Neural progenitor cell (in vitro differentiated cells): Measurements from ENCODE around the gene CELSR1. TPM values are rescaled to one million over a fixed set of nuclear protein-coding genes. Genes with fewer than 3 reads are reported as not detected.

Experiments used
- DNase-seq: peaks from one replicate; pipeline ENCODE4 v3.0.0-alpha.2; 2016; ENCODE audit warnings: low spot score
- H2AFZ ChIP-seq: fragments of 200-600 bp; sonication (generic); replicated peaks from 2 replicates; pipeline ENCODE4 v1.6.1; 2016; ENCODE audit warnings: antibody characterized with exemption
- H3F3A ChIP-seq: fragments of 200-600 bp; sonication (generic); 2 replicates; pipeline ENCODE4 v1.6.1; 2016; ENCODE audit warnings: antibody characterized with exemption, low read depth
- H3K27ac ChIP-seq: fragments of 200-600 bp; sonication (generic); 2 replicates; pipeline ENCODE4 v1.5.1; 2016; ENCODE audit warnings: mild to moderate bottlenecking
- H3K27me3 ChIP-seq: fragments of 200-600 bp; sonication (generic); 2 replicates; pipeline ENCODE4 v1.6.1; 2016; ENCODE audit warnings: mild to moderate bottlenecking, moderate library complexity
- H3K36me3 ChIP-seq: fragments of 200-600 bp; sonication (generic); 2 replicates; pipeline ENCODE4 v1.5.1; 2016
- H3K4me1 ChIP-seq: fragments of 200-600 bp; sonication (generic); 2 replicates; pipeline ENCODE4 v1.6.1; 2016; ENCODE audit warnings: mixed run types
- H3K4me2 ChIP-seq: fragments of 200-600 bp; sonication (generic); 2 replicates; pipeline ENCODE4 v1.6.1; 2016
- H3K4me3 ChIP-seq: fragments of 200-600 bp; sonication (generic); 2 replicates; pipeline ENCODE4 v1.5.1; 2016
- H3K79me2 ChIP-seq: fragments of 200-600 bp; sonication (generic); 2 replicates; pipeline ENCODE4 v1.6.1; 2016; ENCODE audit warnings: low read depth
- H3K9ac ChIP-seq: fragments of 200-600 bp; sonication (generic); 2 replicates; pipeline ENCODE4 v1.6.1; 2016
- H3K9me3 ChIP-seq: fragments of 200-600 bp; sonication (generic); 2 replicates; pipeline ENCODE4 v1.5.1; 2016; ENCODE audit warnings: low read depth
- H4K20me1 ChIP-seq: fragments of 200-600 bp; sonication (generic); 2 replicates; pipeline ENCODE4 v1.6.1; 2016; ENCODE audit warnings: low read depth
- H3K27ac Mint-ChIP-seq: 3 replicates; pipeline ENCODE4 v1.8.0; 2021; ENCODE audit warnings: mixed read lengths
- H3K27me3 Mint-ChIP-seq: 2 replicates; pipeline ENCODE4 v1.8.0; 2022; ENCODE audit warnings: low read depth, mild to moderate bottlenecking, inconsistent platforms, moderate library complexity, mixed read lengths; ENCODE audit not compliant: insufficient read depth
- H3K36me3 Mint-ChIP-seq: 3 replicates; pipeline ENCODE4 v1.8.0; 2021; ENCODE audit warnings: mixed read lengths
- H3K4me1 Mint-ChIP-seq: 3 replicates; pipeline ENCODE4 v1.8.0; 2021; ENCODE audit warnings: mixed read lengths
- H3K4me3 Mint-ChIP-seq: 3 replicates; pipeline ENCODE4 v1.8.0; 2021; ENCODE audit warnings: mild to moderate bottlenecking, moderate library complexity, mixed read lengths
- H3K9me3 Mint-ChIP-seq: 3 replicates; pipeline ENCODE4 v1.8.0; 2020; ENCODE audit warnings: mixed read lengths
- CTCF ChIP-seq: fragments of 200-600 bp; sonication (generic); IDR thresholded peaks from 2 replicates; pipeline ENCODE4 v1.5.1; 2017; ENCODE audit warnings: antibody characterized with exemption, mild to moderate bottlenecking
- EZH2 ChIP-seq: fragments of 200-600 bp; sonication (generic); IDR thresholded peaks from 2 replicates; pipeline ENCODE4 v1.6.1; 2017; ENCODE audit warnings: antibody characterized with exemption, mild to moderate bottlenecking, moderate library complexity
- EZH2phosphoT487 ChIP-seq: fragments of 200-600 bp; sonication (generic); IDR thresholded peaks from 2 replicates; pipeline ENCODE4 v1.6.1; 2017; ENCODE audit warnings: antibody characterized with exemption
- total RNA-seq: library from RNA; depleted of rRNA; stranded (reverse); fragments of >200 nt; gene quantifications from 2 replicates; pipeline ENCODE4 v1.2.3, GENCODE V29; 2015; ENCODE audit warnings: low replicate concordance

The CELSR1 gene
- total RNA-seq, 1 donor from 2014 or later: 12.3 TPM

GRCh38 chr22:46428602-46429324 lies 108.7 kb downstream of the CELSR1 start:
- H4K20me1 ChIP-seq: peaks cover 2% of the 10 kb centered on the region
- Mint-ChIP-seq H3K27ac (peak overlapping the region; percentile 11), H3K4me3 (no peak overlapping the region), H3K4me1 (peaks cover 3% of the 10 kb centered on the region), H3K9me3 (peaks cover 19% of the 10 kb centered on the region), H3K27me3 (peaks cover under 1% of the 10 kb centered on the region), H3K36me3 (peaks cover 34% of the 10 kb centered on the region)
- H3K4me3 ChIP-seq: no peak overlapping the region
- H3K9me3 ChIP-seq: no peaks in the 10 kb centered on the region
- H3K4me1 ChIP-seq: no peaks in the 10 kb centered on the region
- H3K27ac ChIP-seq: no peak overlapping the region
- peaks cover 4% of the 10 kb centered on the region for H3K36me3 ChIP-seq
- no peak for DNase-seq
- no peak overlapping the region for H2AFZ ChIP-seq
- TF ChIP-seq EZH2phosphoT487 (no peak), EZH2 (no peak), CTCF (no peak)
- H3F3A ChIP-seq: no peaks in the 10 kb centered on the region
- H3K27me3 ChIP-seq: no peaks in the 10 kb centered on the region
- no peak overlapping the region for H3K9ac ChIP-seq
- no peaks in the 10 kb centered on the region for H3K79me2 ChIP-seq
- H3K4me2 ChIP-seq: no peak overlapping the region

DNA sequence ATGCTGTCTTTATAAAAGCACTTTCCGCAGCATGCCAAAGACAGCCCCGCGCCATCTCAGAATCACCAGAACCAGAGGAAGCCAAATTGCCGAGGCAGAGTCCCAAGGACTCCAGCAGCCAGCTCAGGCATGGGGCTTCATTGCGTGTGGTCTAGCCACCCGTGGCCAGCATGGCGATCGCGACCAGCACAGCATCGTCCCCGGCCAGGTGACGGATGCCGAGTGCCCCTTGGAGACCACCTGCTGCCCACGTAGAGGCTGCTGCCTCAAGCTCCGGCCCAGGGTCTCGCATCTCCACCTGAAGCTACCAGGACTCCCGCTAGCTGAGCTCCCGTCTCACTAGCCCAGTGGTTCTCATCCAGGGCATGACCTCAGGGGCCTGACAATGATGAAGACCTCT lies 109.2 kb downstream of the CELSR1 start:
- H3K27ac Mint-ChIP-seq: no peak overlapping the region
- no peaks in the 10 kb centered on the region for H3K27me3 Mint-ChIP-seq
- no peak for DNase-seq
- H3K9me3 Mint-ChIP-seq: peaks cover 19% of the 10 kb centered on the region
- Histone ChIP-seq H3K4me1 (no peaks in the 10 kb centered on the region), H3K4me3 (no peak overlapping the region), H3K36me3 (peaks cover 4% of the 10 kb centered on the region), H3K27me3 (no peaks in the 10 kb centered on the region), H3K79me2 (no peaks in the 10 kb centered on the region), H2AFZ (no peak overlapping the region), H3K9me3 (no peaks in the 10 kb centered on the region), H3F3A (no peaks in the 10 kb centered on the region), H4K20me1 (no peaks in the 10 kb centered on the region), H3K27ac (no peak overlapping the region), H3K4me2 (no peak overlapping the region), H3K9ac (no peak overlapping the region)
- TF ChIP-seq EZH2 (no peak), CTCF (no peak), EZH2phosphoT487 (no peak)
- peaks cover 3% of the 10 kb centered on the region for H3K4me1 Mint-ChIP-seq
- H3K4me3 Mint-ChIP-seq: no peak overlapping the region
- peaks cover 33% of the 10 kb centered on the region for H3K36me3 Mint-ChIP-seq

DNA sequence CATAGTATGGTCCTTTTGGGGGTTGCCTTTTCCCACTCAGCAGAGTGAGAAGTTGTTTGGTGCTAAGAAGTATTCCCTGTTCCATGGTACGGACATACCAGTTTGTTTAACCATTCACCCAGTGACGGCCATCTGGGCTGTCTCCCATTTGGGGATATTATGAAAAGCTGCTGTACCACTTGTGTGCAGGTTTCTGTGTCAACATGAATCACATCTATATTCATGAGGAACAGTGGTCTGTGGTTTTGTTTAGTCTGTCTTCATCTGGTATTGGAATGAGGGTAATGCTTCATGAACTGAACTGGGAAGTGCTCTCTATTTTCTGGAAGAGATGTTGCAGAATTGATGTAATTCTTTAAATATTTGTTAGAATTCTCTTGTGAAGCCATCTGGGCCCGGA lies 112.4 kb downstream of the CELSR1 start:
- H3K36me3 Mint-ChIP-seq: peaks cover 28% of the 10 kb centered on the region
- no peak overlapping the region for H3K27ac ChIP-seq
- H3K27ac Mint-ChIP-seq: no peak overlapping the region
- TF ChIP-seq EZH2 (no peak), EZH2phosphoT487 (no peak), CTCF (no peak)
- H3K27me3 Mint-ChIP-seq: no peaks in the 10 kb centered on the region
- no peak overlapping the region for H3K9ac ChIP-seq
- no peaks in the 10 kb centered on the region for H3K9me3 ChIP-seq
- H3K79me2 ChIP-seq: no peaks in the 10 kb centered on the region
- H3F3A ChIP-seq: no peaks in the 10 kb centered on the region
- H3K4me3 ChIP-seq: no peak overlapping the region
- no peaks in the 10 kb centered on the region for H3K27me3 ChIP-seq
- peaks cover 4% of the 10 kb centered on the region for H3K36me3 ChIP-seq
- no peaks in the 10 kb centered on the region for H3K4me1 Mint-ChIP-seq
- no peaks in the 10 kb centered on the region for H3K4me1 ChIP-seq
- H3K4me2 ChIP-seq: no peak overlapping the region
- H3K4me3 Mint-ChIP-seq: no peak overlapping the region
- no peak overlapping the region for H2AFZ ChIP-seq
- no peaks in the 10 kb centered on the region for H4K20me1 ChIP-seq
- DNase-seq: no peak
- peaks cover 19% of the 10 kb centered on the region for H3K9me3 Mint-ChIP-seq
